H54 (cell line): ENCODE measurements around the gene NOTUM.

Experiments
- DNase-seq: peaks from one replicate; pipeline ENCODE4 v3.0.0; 2011; ENCODE audit warnings: low spot score, mixed read lengths; ENCODE audit not compliant: insufficient read length
- FAIRE-seq: peaks from 3 replicates; lab custom pipeline; 2011; peaks lifted over from hg19 to GRCh38; lab: Jason Lieb, UNC
- POLR2A ChIP-seq: IDR thresholded peaks from 2 replicates; pipeline ENCODE4 v1.6.1; 2011; ENCODE audit warnings: low read depth, mild to moderate bottlenecking, low read length

Gene NOTUM

DNA sequence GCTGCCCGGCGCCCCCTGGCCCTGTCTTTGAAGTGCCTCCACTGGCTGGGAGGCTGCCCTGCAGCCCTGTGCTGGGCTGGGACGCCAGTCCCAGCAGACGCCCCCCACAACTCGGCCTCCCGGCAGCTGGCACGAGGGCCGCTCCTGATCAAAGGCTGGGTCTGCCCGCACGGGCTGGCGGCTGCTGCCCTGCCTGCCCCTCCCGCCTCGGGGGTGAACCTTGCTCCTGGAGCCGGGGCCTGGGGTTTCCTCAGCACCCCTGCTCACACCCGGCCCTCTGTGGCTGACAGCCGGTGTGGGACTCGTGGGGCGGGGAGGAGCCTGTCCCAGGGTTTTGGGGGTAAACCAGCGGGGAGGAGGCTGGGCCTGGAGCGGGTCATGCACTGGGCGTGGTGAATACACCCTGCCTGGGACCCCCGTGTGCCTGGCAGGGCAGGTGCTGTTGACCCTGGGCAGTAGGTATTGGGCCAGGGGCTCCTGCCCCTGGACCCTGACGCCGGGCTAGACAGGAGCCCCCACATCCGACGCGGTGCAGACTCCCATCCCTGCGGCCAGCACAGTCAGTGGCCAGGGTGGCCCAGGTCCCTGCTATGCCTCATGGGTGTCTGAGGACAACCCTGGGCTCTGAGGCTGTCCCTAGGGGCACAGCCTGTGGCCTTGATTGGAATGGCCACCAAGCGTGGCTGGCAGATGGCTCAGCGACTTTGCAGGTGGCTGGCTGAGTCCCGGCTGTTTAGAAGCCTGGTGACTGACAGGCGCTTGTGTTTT, 40.0 kb upstream of the NOTUM start:
- DNase-seq (no peak), FAIRE-seq (no peak)
- no peak for TF ChIP-seq POLR2A

DNA sequence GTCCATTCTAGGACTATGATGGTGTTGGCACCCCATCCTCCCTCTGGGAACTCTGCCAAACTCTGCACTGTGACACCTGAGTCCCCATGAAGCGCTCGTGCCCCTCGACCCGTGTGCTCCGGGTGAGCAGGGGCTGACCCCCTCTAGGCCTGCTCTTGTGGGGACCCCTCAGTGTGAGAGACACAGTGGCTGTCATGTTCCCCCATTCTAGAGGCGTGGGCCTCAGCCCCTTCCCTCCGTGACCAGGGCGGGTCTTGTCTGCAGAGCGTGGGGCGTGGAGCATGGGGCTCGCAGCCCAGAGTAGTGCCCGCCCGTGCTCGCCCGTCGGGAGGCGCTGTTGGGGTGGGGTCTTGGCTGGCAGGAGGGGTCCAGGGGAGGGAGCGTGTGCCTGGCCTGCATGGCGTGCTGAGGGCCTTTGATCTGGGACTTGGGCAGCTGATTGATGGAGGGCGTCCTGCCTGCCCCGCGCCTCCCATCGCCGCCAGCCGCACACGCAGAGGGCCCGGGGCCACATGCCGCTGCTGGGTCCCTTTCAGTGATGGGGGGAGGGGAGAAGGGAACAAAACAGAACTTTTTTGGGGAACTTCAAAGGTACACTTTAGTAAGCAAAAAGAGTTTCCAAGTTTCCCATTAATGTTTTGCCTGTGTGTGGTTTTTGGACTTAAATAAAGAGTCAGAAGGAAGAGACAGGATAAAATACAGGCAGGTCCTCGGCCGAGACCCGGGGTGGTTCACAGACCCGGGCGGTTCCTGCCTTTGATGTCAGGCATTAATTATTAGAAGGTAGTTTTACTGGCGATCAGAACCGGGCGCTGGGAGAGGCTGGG, 39.2 kb upstream of the NOTUM start:
- FAIRE-seq: no peak
- DNase-seq: no peak
- TF ChIP-seq POLR2A: no peak

- TF ChIP-seq POLR2A: no peak
- no peak for DNase-seq
- FAIRE-seq: no peak
These were observed 38.6 kb upstream of the NOTUM start for GRCh38 chr17:81999587-81999975.

GRCh38 chr17:81998691-81999438, 37.9 kb upstream of the NOTUM start:
- FAIRE-seq (no peak), DNase-seq (no peak)
- TF ChIP-seq POLR2A: no peak

DNA sequence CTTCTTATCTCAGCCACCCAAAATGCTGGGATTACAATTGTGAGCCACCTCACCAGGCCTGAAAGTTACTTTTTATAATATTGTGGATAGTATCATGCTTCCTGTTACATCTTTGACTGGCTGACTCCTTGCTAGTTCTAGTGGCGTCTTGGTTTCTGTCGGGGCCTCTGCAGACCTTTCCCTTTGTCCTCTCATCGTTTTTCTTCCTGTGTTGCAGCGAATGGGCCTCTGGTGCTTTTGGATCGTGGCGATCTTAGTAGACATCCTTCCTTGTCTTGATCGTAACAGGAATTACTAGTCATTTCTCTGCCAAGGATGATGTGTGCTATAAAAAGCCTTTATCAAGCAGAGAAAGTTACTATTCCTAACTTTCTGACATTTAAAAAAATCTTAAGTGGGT, 37.2 kb upstream of the NOTUM start:
- no peak for TF ChIP-seq POLR2A
- FAIRE-seq: no peak
- DNase-seq: no peak

GRCh38 chr17:81996757-81997441, 35.9 kb upstream of the NOTUM start:
- TF ChIP-seq POLR2A: no peak
- no peak for FAIRE-seq
- no peak for DNase-seq

- no peak for TF ChIP-seq POLR2A
- no peak for FAIRE-seq
- no peak for DNase-seq
These were observed 35.3 kb upstream of the NOTUM start for GRCh38 chr17:81996232-81996756.

- DNase-seq (no peak), FAIRE-seq (no peak)
- no peak for TF ChIP-seq POLR2A
These were observed 34.7 kb upstream of the NOTUM start for GRCh38 chr17:81995463-81996231.

DNA sequence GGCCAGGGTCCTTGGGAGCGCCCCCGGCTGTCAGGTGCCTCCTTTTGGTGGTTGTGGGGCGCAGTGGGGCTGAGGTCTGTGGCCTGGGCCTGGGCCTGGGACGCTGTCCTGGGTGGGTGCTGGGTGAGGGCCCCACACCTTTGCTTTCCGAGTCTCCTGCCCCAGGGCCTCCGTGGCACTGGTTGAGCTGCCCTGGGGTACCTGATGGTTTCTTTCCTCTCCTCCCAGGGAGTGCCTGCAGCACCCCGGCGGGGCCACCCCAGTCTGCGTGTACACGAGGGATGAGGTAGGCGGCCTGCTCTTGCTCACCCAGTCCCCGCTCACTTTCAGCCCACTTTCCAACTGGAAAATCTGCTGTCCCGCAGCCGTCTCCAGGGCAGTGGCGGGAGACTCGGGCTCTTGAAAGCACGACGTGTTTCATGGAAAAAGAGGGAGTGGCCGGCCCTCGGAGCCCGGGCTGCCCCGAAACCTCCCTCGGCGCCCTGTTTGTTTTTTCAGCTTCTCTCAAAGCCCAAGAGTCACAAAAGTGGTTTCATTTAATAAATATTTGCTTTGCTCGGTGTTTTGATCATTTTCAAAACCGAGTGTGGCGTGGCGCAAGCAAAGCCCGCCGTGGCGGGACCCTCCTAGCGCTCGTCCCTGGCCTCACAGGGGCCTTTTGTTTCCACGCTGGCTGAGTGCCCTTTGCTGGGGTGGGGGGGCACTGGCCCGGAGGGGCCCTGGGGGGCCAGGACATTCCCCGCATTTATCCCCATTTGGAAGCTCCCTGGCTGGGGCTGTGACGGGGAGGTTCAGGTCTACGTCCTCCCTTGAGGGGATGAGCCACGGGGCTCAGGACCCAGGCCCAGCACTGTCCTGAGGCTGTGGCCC, 33.8 kb upstream of the NOTUM start:
- FAIRE-seq (no peak), DNase-seq (no peak)
- TF ChIP-seq POLR2A: no peak

DNA sequence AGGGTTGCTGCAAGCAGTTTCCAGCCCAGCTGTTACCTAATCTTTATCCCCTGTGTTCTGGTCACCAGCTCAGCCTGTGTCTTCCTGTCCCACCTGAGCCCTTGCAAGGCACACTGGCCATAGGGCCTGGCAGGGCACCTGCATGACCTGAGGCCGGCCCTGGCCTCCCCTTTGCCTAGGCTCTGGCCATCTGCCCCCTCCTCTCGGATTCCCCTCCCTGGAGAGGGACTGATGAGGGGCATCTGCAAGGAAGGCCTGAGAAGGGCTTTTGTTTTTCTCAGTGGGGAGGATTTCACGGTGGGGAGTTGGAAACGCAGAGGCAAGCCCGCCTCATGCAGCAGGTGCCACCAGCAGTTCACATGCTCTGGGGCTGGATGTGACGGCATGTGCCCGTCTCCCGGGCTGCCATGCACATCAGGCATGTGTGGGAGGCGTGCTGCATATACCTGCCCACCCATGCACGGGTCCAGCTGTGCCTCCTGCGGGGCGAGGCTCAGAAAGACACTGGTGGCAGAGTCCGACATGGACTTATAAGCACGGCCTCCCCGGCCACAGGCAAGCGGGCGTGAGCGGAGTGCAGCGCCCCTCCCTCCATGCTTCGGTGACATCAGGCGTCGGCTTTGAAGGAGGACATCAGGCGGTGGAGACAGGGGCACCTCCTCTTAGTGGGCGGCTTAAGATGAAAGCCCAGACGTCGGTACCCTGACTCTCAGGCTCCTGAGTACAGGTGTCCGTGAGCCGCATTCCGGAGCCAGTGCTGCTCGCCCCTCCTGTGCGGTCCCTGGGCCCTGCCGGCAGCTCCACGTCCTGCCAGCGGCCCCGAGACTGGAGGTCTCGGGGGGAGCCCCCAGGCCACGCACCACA, 33.0 kb upstream of the NOTUM start:
- FAIRE-seq (no peak), DNase-seq (no peak)
- no peak for TF ChIP-seq POLR2A
